ENCODE data around the gene NFATC2. TPM values are rescaled to one million over a fixed set of nuclear protein-coding genes. Genes with fewer than 3 reads are reported as not detected.

Gene NFATC2
- total RNA-seq, 1 experiment from 2014 or later, result 15.8 TPM

- H3K36me3 Mint-ChIP-seq (ENCODE audit: insufficient read depth, unreplicated experiment), result peaks cover 13% of the 10 kb centered on the region
- CTCF ChIA-PET, result interaction anchor here (1.0 kb wide), 1 partner anchor 9 kb away, joined by 4 read pairs; no protein-coding TSS in a partner anchor
- no peak overlapping the region for H3K4me3 Mint-ChIP-seq (ENCODE audit: low read depth, unreplicated experiment)
- no peaks in the 10 kb centered on the region for H3K9me3 Mint-ChIP-seq (ENCODE audit: low read depth, unreplicated experiment)
- DNase-seq, result no peak
- intact Hi-C loops (cut with micrococcal nuclease; ENCODE audit: unreplicated experiment), result loop anchor here (5.0 kb wide), 1 partner anchor 47 kb away; no protein-coding TSS in a partner anchor
- H3K27me3 Mint-ChIP-seq (ENCODE audit: unreplicated experiment), result no peaks in the 10 kb centered on the region
- H3K4me1 Mint-ChIP-seq (ENCODE audit: low read depth, unreplicated experiment), result peaks cover 51% of the 10 kb centered on the region
- BruUV-seq (replicated peaks), result no TSS peak
- no peak for TF ChIP-seq CTCF (IDR thresholded peaks at IDR 0.05; ENCODE audit: unreplicated experiment)
- no peak overlapping the region for H3K27ac Mint-ChIP-seq (ENCODE audit: unreplicated experiment)
Measured at GRCh38 chr20:51484831-51485230, 57.7 kb downstream of the NFATC2 start.

DNA sequence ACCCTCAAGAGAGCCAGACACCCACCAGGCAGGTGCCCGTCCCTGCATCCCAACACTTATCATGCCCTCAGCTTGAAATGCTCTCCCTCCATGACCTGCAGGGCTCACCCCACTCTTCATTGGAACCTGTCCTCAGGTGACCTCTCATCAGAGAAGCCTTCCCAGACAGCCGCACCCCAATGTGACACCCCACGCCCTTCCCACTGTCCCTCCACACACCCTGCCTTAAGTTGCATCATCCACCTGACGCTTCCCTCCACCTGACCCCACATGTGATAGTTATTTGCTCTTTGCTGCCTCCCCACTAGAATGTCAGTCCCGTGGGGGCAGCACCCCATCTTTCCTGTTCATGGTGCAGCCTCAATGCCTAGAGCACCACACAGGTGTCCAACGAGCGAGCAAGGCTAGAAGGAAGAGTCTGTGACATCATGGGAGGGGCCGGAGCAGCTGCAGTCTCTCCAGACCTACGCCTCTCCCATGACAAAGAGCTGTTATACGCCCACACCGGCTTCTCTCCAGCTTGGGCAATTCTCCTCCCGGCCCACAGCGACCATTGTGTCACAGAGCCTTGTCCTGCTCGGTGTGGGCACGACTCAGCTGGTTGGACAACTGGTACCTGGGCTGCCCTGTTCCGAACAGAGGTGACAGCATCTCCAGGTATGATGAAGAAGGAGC lies 58.2 kb downstream of the NFATC2 start:
- no TSS peak for BruUV-seq (replicated peaks)
- Mint-ChIP-seq H3K27ac (ENCODE audit: unreplicated experiment) (no peak overlapping the region), H3K4me3 (ENCODE audit: low read depth, unreplicated experiment) (no peak overlapping the region), H3K9me3 (ENCODE audit: low read depth, unreplicated experiment) (no peaks in the 10 kb centered on the region), H3K4me1 (ENCODE audit: low read depth, unreplicated experiment) (peaks cover 51% of the 10 kb centered on the region), H3K36me3 (ENCODE audit: insufficient read depth, unreplicated experiment) (peaks cover 13% of the 10 kb centered on the region), H3K27me3 (ENCODE audit: unreplicated experiment) (no peaks in the 10 kb centered on the region)
- TF ChIP-seq CTCF (IDR thresholded peaks at IDR 0.05; ENCODE audit: unreplicated experiment), result no peak
- DNase-seq, result no peak
- CTCF ChIA-PET, result interaction anchor here (1.2 kb wide), 1 partner anchor 10 kb away, joined by 10 read pairs; no protein-coding TSS in a partner anchor
- intact Hi-C loops (cut with micrococcal nuclease; ENCODE audit: unreplicated experiment), result no loop called here

GRCh38 chr20:51482836-51483473 lies 59.6 kb downstream of the NFATC2 start:
- no peaks in the 10 kb centered on the region for H3K27me3 Mint-ChIP-seq (ENCODE audit: unreplicated experiment)
- H3K36me3 Mint-ChIP-seq (ENCODE audit: insufficient read depth, unreplicated experiment), result peaks cover 12% of the 10 kb centered on the region
- DNase-seq, result no peak
- H3K4me1 Mint-ChIP-seq (ENCODE audit: low read depth, unreplicated experiment), result peaks cover 39% of the 10 kb centered on the region
- no TSS peak for BruUV-seq (replicated peaks)
- H3K4me3 Mint-ChIP-seq (ENCODE audit: low read depth, unreplicated experiment), result no peak overlapping the region
- CTCF ChIA-PET, result interaction anchor here (1.2 kb wide), 1 partner anchor 11 kb away, joined by 10 read pairs; no protein-coding TSS in a partner anchor
- intact Hi-C loops (cut with micrococcal nuclease; ENCODE audit: unreplicated experiment), result no loop called here
- peaks cover 4% of the 10 kb centered on the region for H3K9me3 Mint-ChIP-seq (ENCODE audit: low read depth, unreplicated experiment)
- no peak for TF ChIP-seq CTCF (IDR thresholded peaks at IDR 0.05; ENCODE audit: unreplicated experiment)
- no peak overlapping the region for H3K27ac Mint-ChIP-seq (ENCODE audit: unreplicated experiment)

DNA sequence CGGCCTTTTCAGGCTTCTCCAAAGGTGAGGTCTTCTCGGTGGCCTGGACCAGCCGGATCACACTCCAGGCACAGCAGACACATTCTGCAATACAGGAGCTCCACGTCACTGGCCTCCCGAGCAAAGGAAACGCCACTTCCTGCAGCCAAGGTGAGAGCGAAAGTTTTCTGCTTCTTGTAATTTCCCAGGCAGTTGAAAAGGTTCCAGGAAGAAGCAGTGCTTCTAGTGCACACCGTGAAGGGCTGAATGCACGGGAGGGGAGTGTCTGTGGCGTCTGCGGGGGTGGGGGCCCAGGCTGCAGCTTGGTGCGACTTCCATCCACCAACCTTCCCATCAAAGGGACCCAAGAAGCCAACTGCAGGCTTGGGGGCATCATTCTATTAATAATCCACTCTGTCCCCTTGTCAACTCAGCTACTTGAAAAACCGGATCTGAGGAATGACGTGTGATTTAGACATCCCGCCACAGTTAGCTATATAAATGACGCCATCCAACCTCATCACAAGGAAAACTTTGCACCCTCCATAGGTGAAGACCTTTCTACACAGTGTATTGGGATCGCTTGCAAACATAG lies 61.1 kb downstream of the NFATC2 start:
- Mint-ChIP-seq H3K9me3 (ENCODE audit: low read depth, unreplicated experiment) (peaks cover 8% of the 10 kb centered on the region), H3K27me3 (ENCODE audit: unreplicated experiment) (no peaks in the 10 kb centered on the region), H3K36me3 (ENCODE audit: insufficient read depth, unreplicated experiment) (no peaks in the 10 kb centered on the region), H3K4me3 (ENCODE audit: low read depth, unreplicated experiment) (no peak overlapping the region), H3K27ac (ENCODE audit: unreplicated experiment) (no peak overlapping the region), H3K4me1 (ENCODE audit: low read depth, unreplicated experiment) (peaks cover 23% of the 10 kb centered on the region)
- intact Hi-C loops (cut with micrococcal nuclease; ENCODE audit: unreplicated experiment), result no loop called here
- BruUV-seq (replicated peaks), result no TSS peak
- TF ChIP-seq CTCF (IDR thresholded peaks at IDR 0.05; ENCODE audit: unreplicated experiment), result no peak
- peak; percentile 23 for DNase-seq
- CTCF ChIA-PET, result interaction anchor here (0.6 to 1.3 kb wide), 4 partner anchors 24 to 113 kb away, joined by 3 to 7 read pairs (median 4); no protein-coding TSS in a partner anchor
